ENCODE results near the gene LTF.
"Not testable (repeated sequence)": the region's sequence is repeated elsewhere in the genome, so short reads cannot be mapped to it uniquely, and the experiment has no call there.

Gene LTF

GRCh38 chr3:46409739-46410489 lies 54.8 kb downstream of the LTF start:
- DNase-seq = no peak

- no peak for DNase-seq
Observed at GRCh38 chr3:46408853-46409252, 55.9 kb downstream of the LTF start.

GRCh38 chr3:46407970-46408369 lies 56.7 kb downstream of the LTF start:
- no peak for DNase-seq

GRCh38 chr3:46406788-46407611 lies 57.7 kb downstream of the LTF start, which contains the start of the genes CCR5AS and CCRL2:
Gene CCR5AS, minus strand, starts transcription at chr3:46407066.
Gene CCRL2, plus strand, starts transcription at chr3:46407259. Its CDS starts 821 bp downstream, at chr3:46408080.
- peak; percentile 59 for DNase-seq

- DNase-seq = peak; percentile 21
Observed at GRCh38 chr3:46406443-46406787, 58.3 kb downstream of the LTF start.

GRCh38 chr3:46405301-46406019 lies 59.2 kb downstream of the LTF start:
- DNase-seq = no peak

- not testable (repeated sequence) for DNase-seq
Observed at GRCh38 chr3:46402902-46403301, 61.8 kb downstream of the LTF start.

GRCh38 chr3:46401579-46401978 lies 63.1 kb downstream of the LTF start:
- no peak for DNase-seq

- no peak for DNase-seq
Observed at GRCh38 chr3:46400846-46401245, 63.9 kb downstream of the LTF start.

GRCh38 chr3:46400000-46400734 lies 64.5 kb downstream of the LTF start:
- no peak for DNase-seq

GRCh38 chr3:46399557-46399956 lies 65.1 kb downstream of the LTF start:
- DNase-seq = no peak

- no peak for DNase-seq
Observed at GRCh38 chr3:46399098-46399497, 65.6 kb downstream of the LTF start.

- DNase-seq = no peak
Observed at GRCh38 chr3:46398186-46398955, 66.3 kb downstream of the LTF start.

- DNase-seq = no peak
Observed at GRCh38 chr3:46397111-46397510, 67.6 kb downstream of the LTF start.

- no peak for DNase-seq
Observed at GRCh38 chr3:46395766-46396530, 68.8 kb downstream of the LTF start.

- DNase-seq = no peak
Observed at GRCh38 chr3:46395210-46395661, 69.5 kb downstream of the LTF start.

GRCh38 chr3:46393554-46394434 lies 70.9 kb downstream of the LTF start:
- no peak for DNase-seq

GRCh38 chr3:46393011-46393410 lies 71.7 kb downstream of the LTF start:
- no peak for DNase-seq

- not testable (repeated sequence) for DNase-seq
Observed at GRCh38 chr3:46391526-46391925, 73.2 kb downstream of the LTF start.

- no peak for DNase-seq
Observed at GRCh38 chr3:46389306-46389705, 75.4 kb downstream of the LTF start.
